Uterus (tissue), 4 donors: Measurements from ENCODE around the gene SLC26A2. TPM values are rescaled to one million over a fixed set of nuclear protein-coding genes. Genes with fewer than 3 reads are reported as not detected.

Experiments
- DNase-seq, 2 donors: peaks; one replicate each; pipeline ENCODE4 v3.0.0-alpha.2; 2019 to 2020
- H3K27ac ChIP-seq, 2 donors: fragments of 200-600 bp; sonication (generic); 1 replicate in 1 of 2; 2 replicates in 1 of 2; pipeline ENCODE4 v1.5.1; 2016 to 2018
- H3K27me3 ChIP-seq, 2 donors: fragments of 200-600 bp; sonication (generic); one replicate each; pipeline ENCODE4 v1.5.1; 2018 to 2019; ENCODE audit warnings: control low read depth in 1 of 2
- H3K36me3 ChIP-seq, 2 donors: fragments of 200-600 bp; sonication (generic); one replicate each; pipeline ENCODE4 v1.5.1; 2019; ENCODE audit warnings: control low read depth in 1 of 2
- H3K4me1 ChIP-seq, 2 donors: fragments of 200-600 bp; sonication (generic); one replicate each; pipeline ENCODE4 v1.5.1; 2018 to 2019; ENCODE audit warnings: control low read depth in 1 of 2
- H3K4me3 ChIP-seq, 2 donors: fragments of 200-600 bp; sonication (generic); 1 replicate in 1 of 2; 2 replicates in 1 of 2; pipeline ENCODE4 v1.5.1; 2018 to 2019; ENCODE audit warnings: mild to moderate bottlenecking in 1 of 2
- H3K9me3 ChIP-seq, 2 donors: fragments of 200-600 bp; sonication (generic); one replicate each; pipeline ENCODE4 v1.5.1; 2019; ENCODE audit warnings: control low read depth in 1 of 2
- POLR2A ChIP-seq, 2 donors: fragments of 450-650 bp; IDR thresholded peaks; one replicate each; pipeline ENCODE4 v1.6.1; 2016; ENCODE audit warnings: antibody characterized with exemption in 2 of 2, mild to moderate bottlenecking in 1 of 2, moderate library complexity in 1 of 2
- intact Hi-C: fragments of 100-400 bp; cut with DNase I; formaldehyde crosslinking; loops from one replicate; pipeline ENCODE4 v1.15.1; 2023; ENCODE audit warnings: low total_unique reads
- total RNA-seq, 4 donors: library from RNA; depleted of rRNA in 3 of 4; stranded (reverse); fragments of >200 nt in 3 of 4; gene quantifications; one replicate each; pipeline versions ENCODE4 v1.1.0 to v1.2.4, GENCODE V29; 2014 to 2023
- TF ChIP-seq, protein P1 (sequence below), 4 experiments: fragments of 200-600 bp in 2 of 4; fragments of 450-650 bp in 2 of 4; sonication (generic) in 2 of 4; IDR thresholded peaks; one replicate each; pipeline ENCODE4 v1.5.1; 2016 to 2019; ENCODE audit warnings: antibody characterized with exemption in 4 of 4, mild to moderate bottlenecking in 2 of 4, moderate library complexity in 1 of 4
- donor health status: DM: yes; HTN: yes; CAD: no.

SLC26A2 gene
- total RNA-seq, 4 donors from 2014 or later, result 4.6 to 42.9 (median 15.6) TPM

DNA sequence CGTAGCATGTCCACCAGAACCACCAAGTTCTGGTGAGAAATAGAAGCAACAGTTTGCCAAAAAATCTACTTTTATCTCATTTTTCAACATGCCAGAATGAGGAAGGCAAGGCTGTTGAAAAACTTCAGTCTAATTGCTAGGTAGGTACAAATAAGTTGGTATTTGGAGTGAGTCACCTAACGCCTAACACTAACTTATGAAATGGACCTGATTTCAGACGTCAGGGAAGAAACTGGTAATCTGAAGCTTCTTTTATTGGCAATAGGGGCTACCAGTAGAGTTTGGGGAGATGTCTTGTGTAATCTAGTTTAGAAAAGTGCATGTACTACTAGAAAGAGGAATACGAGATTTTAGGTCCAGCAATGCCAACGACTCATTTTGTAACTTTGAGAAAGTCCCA lies 11.6 kb upstream of the SLC26A2 start:
- TF ChIP-seq, protein P1, sequence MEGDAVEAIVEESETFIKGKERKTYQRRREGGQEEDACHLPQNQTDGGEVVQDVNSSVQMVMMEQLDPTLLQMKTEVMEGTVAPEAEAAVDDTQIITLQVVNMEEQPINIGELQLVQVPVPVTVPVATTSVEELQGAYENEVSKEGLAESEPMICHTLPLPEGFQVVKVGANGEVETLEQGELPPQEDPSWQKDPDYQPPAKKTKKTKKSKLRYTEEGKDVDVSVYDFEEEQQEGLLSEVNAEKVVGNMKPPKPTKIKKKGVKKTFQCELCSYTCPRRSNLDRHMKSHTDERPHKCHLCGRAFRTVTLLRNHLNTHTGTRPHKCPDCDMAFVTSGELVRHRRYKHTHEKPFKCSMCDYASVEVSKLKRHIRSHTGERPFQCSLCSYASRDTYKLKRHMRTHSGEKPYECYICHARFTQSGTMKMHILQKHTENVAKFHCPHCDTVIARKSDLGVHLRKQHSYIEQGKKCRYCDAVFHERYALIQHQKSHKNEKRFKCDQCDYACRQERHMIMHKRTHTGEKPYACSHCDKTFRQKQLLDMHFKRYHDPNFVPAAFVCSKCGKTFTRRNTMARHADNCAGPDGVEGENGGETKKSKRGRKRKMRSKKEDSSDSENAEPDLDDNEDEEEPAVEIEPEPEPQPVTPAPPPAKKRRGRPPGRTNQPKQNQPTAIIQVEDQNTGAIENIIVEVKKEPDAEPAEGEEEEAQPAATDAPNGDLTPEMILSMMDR (IDR thresholded peaks at IDR 0.05), result no peak
- no peak for DNase-seq
- Histone ChIP-seq H3K27me3 (no peaks in the 10 kb centered on the region), H3K36me3 (no peaks in the 10 kb centered on the region), H3K4me1 (no peaks in the 10 kb centered on the region), H3K27ac (no peak overlapping the region), H3K4me3 (no peak overlapping the region), H3K9me3 (no peaks in the 10 kb centered on the region)
- intact Hi-C loops, result no loop called here

- Histone ChIP-seq H3K27ac (no peak overlapping the region), H3K4me3 (no peak overlapping the region), H3K9me3 (no peaks in the 10 kb centered on the region), H3K36me3 (no peaks in the 10 kb centered on the region), H3K4me1 (no peaks in the 10 kb centered on the region), H3K27me3 (no peaks in the 10 kb centered on the region)
- no peak for DNase-seq
- intact Hi-C loops, result no loop called here
- TF ChIP-seq, protein P1 (IDR thresholded peaks at IDR 0.05), result no peak
- TF ChIP-seq POLR2A (IDR thresholded peaks at IDR 0.05), result no peak
These were observed 9.3 kb upstream of the SLC26A2 start for GRCh38 chr5:149951138-149951749.

GRCh38 chr5:149953436-149954121 lies 7.0 kb upstream of the SLC26A2 start:
- no peak for DNase-seq
- TF ChIP-seq POLR2A (IDR thresholded peaks at IDR 0.05), result no peak
- TF ChIP-seq, protein P1 (IDR thresholded peaks at IDR 0.05), result no peak
- Histone ChIP-seq H3K4me1 (no peaks in the 10 kb centered on the region), H3K36me3 (no peaks in the 10 kb centered on the region), H3K9me3 (no peaks in the 10 kb centered on the region), H3K27me3 (no peaks in the 10 kb centered on the region), H3K27ac (no peak overlapping the region), H3K4me3 (no peak overlapping the region)
- intact Hi-C loops, result no loop called here

DNA sequence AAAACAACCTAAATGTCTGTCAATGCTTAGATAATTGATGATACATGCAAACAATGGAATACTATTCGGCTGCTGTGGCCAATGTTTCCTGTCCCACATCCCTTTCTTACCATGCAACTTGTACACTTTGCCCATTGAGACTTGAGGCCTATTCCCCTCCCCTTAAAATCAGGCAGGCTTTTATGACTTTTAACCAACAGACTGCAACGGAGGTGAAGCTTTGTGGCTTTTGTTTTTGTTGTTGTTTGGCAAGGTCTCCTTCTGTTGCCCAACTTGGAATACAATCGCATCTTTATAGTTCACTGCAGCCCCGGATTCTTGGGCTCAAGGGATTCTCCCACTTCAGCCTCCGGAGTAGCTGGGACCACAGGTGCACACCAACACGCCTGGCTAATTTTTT lies 5.8 kb upstream of the SLC26A2 start:
- no peak overlapping the region for H3K4me3 ChIP-seq
- no peaks in the 10 kb centered on the region for H3K27me3 ChIP-seq
- intact Hi-C loops, result no loop called here

GRCh38 chr5:149956685-149957084 lies 3.9 kb upstream of the SLC26A2 start:
- DNase-seq, result no peak
- H3K27me3 ChIP-seq, result no peaks in the 10 kb centered on the region
- H3K4me3 ChIP-seq, result no peak overlapping the region
- H3K4me1 ChIP-seq, result no peaks in the 10 kb centered on the region
- no peaks in the 10 kb centered on the region for H3K36me3 ChIP-seq
- no peak overlapping the region for H3K27ac ChIP-seq
- TF ChIP-seq POLR2A (IDR thresholded peaks at IDR 0.05), result no peak
- TF ChIP-seq, protein P1 (IDR thresholded peaks at IDR 0.05), result no peak
- intact Hi-C loops, result no loop called here
- H3K9me3 ChIP-seq, result no peaks in the 10 kb centered on the region

More for the DNA sequence above, 5.8 kb upstream of the SLC26A2 start:
- Histone ChIP-seq H3K4me1 (no peaks in the 10 kb centered on the region), H3K27ac (no peak overlapping the region), H3K9me3 (no peaks in the 10 kb centered on the region), H3K36me3 (no peaks in the 10 kb centered on the region)
- DNase-seq, result no peak
- TF ChIP-seq POLR2A (IDR thresholded peaks at IDR 0.05), result no peak
- TF ChIP-seq, protein P1 (IDR thresholded peaks at IDR 0.05), result no peak
